Retinal pigment epithelial cell (primary cell): Measurements from ENCODE around the gene NDUFC2.
"Not testable (repeated sequence)": the region's sequence is repeated elsewhere in the genome, so short reads cannot be mapped to it uniquely, and the experiment has no call there.

Source experiments
- DNase-seq: peaks from one replicate; pipeline ENCODE4 v3.0.0-alpha.2; 2010; ENCODE audit warnings: low read depth
- H3K4me3 ChIP-seq: 2 replicates; pipeline ENCODE4 v1.5.1; 2011; ENCODE audit warnings: mild to moderate bottlenecking, low read length, control low read depth, moderate library complexity
- CTCF ChIP-seq: conservative IDR thresholded peaks from 2 replicates; pipeline ENCODE4 v1.5.1; 2011; ENCODE audit warnings: low read depth, low read length, control low read depth, inconsistent platforms

The NDUFC2 gene

GRCh38 chr11:78085972-78086371 is 6.3 kb upstream of the NDUFC2 start:
- DNase-seq = no peak
- no peak for TF ChIP-seq CTCF

GRCh38 chr11:78084506-78084905 is 4.8 kb upstream of the NDUFC2 start:
- not testable (repeated sequence) for DNase-seq, H3K4me3 ChIP-seq

More at GRCh38 chr11:78085972-78086371, 6.3 kb upstream of the NDUFC2 start:
- no peak overlapping the region for H3K4me3 ChIP-seq

GRCh38 chr11:78083021-78083420 is 3.4 kb upstream of the NDUFC2 start:
- H3K4me3 ChIP-seq = no peak overlapping the region
- DNase-seq = no peak
- TF ChIP-seq CTCF = no peak

GRCh38 chr11:78082146-78082545 is 2.5 kb upstream of the NDUFC2 start:
- TF ChIP-seq CTCF = no peak

GRCh38 chr11:78081583-78081982 is 1.9 kb upstream of the NDUFC2 start:
- no peak for DNase-seq
- no peak for TF ChIP-seq CTCF
- no peak overlapping the region for H3K4me3 ChIP-seq

More at GRCh38 chr11:78082146-78082545, 2.5 kb upstream of the NDUFC2 start:
- no peak overlapping the region for H3K4me3 ChIP-seq
- DNase-seq = no peak

GRCh38 chr11:78080818-78081495 is 1.3 kb upstream of the NDUFC2 start:
- no peak for TF ChIP-seq CTCF
- H3K4me3 ChIP-seq = no peak overlapping the region
- no peak for DNase-seq

GRCh38 chr11:78080084-78080817 is 589 bp upstream of the NDUFC2 start:
- no peak for DNase-seq
- peak overlapping the region; percentile 90 for H3K4me3 ChIP-seq
- TF ChIP-seq CTCF = no peak
